Smooth muscle cell (in vitro differentiated cells): ENCODE data around the gene FKBP4. TPM values are rescaled to one million over a fixed set of nuclear protein-coding genes. Genes with fewer than 3 reads are reported as not detected.

ENCODE experiments used
- DNase-seq: peaks from one replicate; lab custom pipeline; 2025; ENCODE audit not compliant: unreplicated experiment; lab: John Stamatoyannopoulos, UW
- H2AFZ ChIP-seq: fragments of 200-600 bp; sonication (generic); 2 replicates; pipeline ENCODE4 v1.6.0; 2016; ENCODE audit warnings: antibody characterized with exemption, low read depth, mild to moderate bottlenecking
- H3F3A ChIP-seq: fragments of 200-600 bp; sonication (generic); 2 replicates; pipeline ENCODE4 v1.6.0; 2017; ENCODE audit warnings: antibody characterized with exemption, low read depth
- H3K27ac ChIP-seq: fragments of 200-600 bp; sonication (generic); 2 replicates; pipeline ENCODE4 v1.5.1; 2016; ENCODE audit warnings: low read depth, mild to moderate bottlenecking
- H3K27me3 ChIP-seq: fragments of 200-600 bp; sonication (generic); 2 replicates; pipeline ENCODE4 v1.6.1; 2016; ENCODE audit warnings: low read depth, mild to moderate bottlenecking
- H3K36me3 ChIP-seq: fragments of 200-600 bp; sonication (generic); 2 replicates; pipeline ENCODE4 v1.5.1; 2016; ENCODE audit warnings: low read depth
- H3K4me1 ChIP-seq: fragments of 200-600 bp; sonication (generic); 2 replicates; pipeline ENCODE4 v1.5.1; 2016; ENCODE audit warnings: low read depth
- H3K4me2 ChIP-seq: fragments of 200-600 bp; sonication (generic); 2 replicates; pipeline ENCODE4 v1.6.0; 2016; ENCODE audit warnings: mild to moderate bottlenecking
- H3K4me3 ChIP-seq: fragments of 200-600 bp; sonication (generic); 2 replicates; pipeline ENCODE4 v1.5.1; 2016; ENCODE audit warnings: mild to moderate bottlenecking
- H3K79me2 ChIP-seq: fragments of 200-600 bp; sonication (generic); 2 replicates; pipeline ENCODE4 v1.6.0; 2016; ENCODE audit warnings: low read depth, mild to moderate bottlenecking
- H3K9ac ChIP-seq: fragments of 200-600 bp; sonication (generic); 2 replicates; pipeline ENCODE4 v1.6.0; 2016; ENCODE audit warnings: low read depth
- H3K9me3 ChIP-seq: fragments of 200-600 bp; sonication (generic); replicated peaks from 2 replicates; pipeline ENCODE4 v1.5.1; 2016; ENCODE audit warnings: low read depth
- H4K20me1 ChIP-seq: fragments of 200-600 bp; sonication (generic); 2 replicates; pipeline ENCODE4 v1.6.0; 2016; ENCODE audit warnings: low read depth
- WGBS: methylation state at CpG from one replicate; pipeline ENCODE4 v1.1.7; 2016; ENCODE audit warnings: low lambda C conversion rate; 5-methylcytosine and 5-hydroxymethylcytosine counted together
- polyA plus RNA-seq: library from polyadenylated mRNA; unstranded; fragments of >200 nt; fragmentation: Nextera tagmentation; extraction: Ambion mirVana; gene quantifications from 2 replicates; pipeline ENCODE4 v1.2.1, GENCODE V29; 2016
- total RNA-seq: library from RNA; depleted of rRNA; stranded (reverse); fragments of >200 nt; gene quantifications from 2 replicates; pipeline ENCODE4 v1.2.3, GENCODE V29; 2014
- TF ChIP-seq, protein P1 (sequence below): fragments of 200-600 bp; sonication (generic); IDR thresholded peaks from 2 replicates; pipeline ENCODE4 v1.5.1; 2017; ENCODE audit warnings: borderline replicate concordance, mild to moderate bottlenecking, antibody characterized with exemption; ENCODE audit not compliant: insufficient read depth, poor library complexity, severe bottlenecking

Gene FKBP4
- total and polyA plus RNA-seq, 2 experiments from 2014 or later, result 19.0 to 32.6 TPM

DNA sequence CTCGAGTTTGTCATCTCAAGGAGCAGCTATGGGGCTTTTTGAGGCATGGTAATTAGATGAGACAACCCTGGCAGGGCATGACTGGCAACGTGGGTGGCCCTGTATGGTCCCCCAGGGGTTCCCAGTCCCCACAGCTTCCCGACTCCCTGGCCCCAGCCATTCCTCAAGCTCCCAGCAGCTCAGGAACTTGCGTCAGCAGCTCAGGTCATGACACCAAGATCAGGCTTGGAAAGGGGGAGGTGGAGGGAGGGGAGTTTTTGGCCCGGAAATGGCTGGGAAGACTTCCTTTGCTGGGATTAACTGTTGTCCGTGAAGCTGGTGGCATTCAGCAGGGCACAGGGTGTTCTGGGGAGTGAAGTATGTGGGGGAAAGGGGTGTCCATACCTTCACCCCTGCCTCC, 50.5 kb downstream of the FKBP4 start:
- 41% methylated on average over 6 of the region's 6 CpGs for WGBS
- Histone ChIP-seq H3K27me3 (no peaks in the 10 kb centered on the region), H2AFZ (no peak overlapping the region), H4K20me1 (no peaks in the 10 kb centered on the region), H3K4me2 (peak overlapping the region; percentile 62), H3F3A (no peaks in the 10 kb centered on the region), H3K79me2 (no peaks in the 10 kb centered on the region), H3K4me3 (no peak overlapping the region), H3K9ac (no peak overlapping the region), H3K36me3 (no peaks in the 10 kb centered on the region), H3K4me1 (peaks cover 10% of the 10 kb centered on the region), H3K9me3 (no peaks in the 10 kb centered on the region), H3K27ac (no peak overlapping the region)
- no peak for DNase-seq
- TF ChIP-seq, protein P1, sequence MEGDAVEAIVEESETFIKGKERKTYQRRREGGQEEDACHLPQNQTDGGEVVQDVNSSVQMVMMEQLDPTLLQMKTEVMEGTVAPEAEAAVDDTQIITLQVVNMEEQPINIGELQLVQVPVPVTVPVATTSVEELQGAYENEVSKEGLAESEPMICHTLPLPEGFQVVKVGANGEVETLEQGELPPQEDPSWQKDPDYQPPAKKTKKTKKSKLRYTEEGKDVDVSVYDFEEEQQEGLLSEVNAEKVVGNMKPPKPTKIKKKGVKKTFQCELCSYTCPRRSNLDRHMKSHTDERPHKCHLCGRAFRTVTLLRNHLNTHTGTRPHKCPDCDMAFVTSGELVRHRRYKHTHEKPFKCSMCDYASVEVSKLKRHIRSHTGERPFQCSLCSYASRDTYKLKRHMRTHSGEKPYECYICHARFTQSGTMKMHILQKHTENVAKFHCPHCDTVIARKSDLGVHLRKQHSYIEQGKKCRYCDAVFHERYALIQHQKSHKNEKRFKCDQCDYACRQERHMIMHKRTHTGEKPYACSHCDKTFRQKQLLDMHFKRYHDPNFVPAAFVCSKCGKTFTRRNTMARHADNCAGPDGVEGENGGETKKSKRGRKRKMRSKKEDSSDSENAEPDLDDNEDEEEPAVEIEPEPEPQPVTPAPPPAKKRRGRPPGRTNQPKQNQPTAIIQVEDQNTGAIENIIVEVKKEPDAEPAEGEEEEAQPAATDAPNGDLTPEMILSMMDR, result no peak

DNA sequence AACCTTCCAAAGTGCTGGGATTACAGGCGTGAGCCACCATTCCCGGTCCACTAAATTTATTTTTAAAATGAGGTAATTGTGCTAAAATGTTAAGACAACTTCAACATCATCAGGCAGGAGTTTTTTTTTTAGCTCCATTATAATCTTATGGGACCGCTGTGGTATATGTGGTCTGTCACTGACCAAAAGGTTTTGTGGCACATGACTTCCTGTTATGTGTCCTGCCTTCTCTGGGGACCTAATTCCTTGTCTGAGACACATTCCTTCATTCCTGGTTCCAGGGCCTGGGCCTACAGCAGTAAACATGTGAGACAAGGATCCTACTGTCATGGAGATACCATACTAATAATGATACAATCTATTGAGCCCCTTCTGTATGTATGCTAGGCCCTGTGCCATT, 57.2 kb downstream of the FKBP4 start:
- Histone ChIP-seq H3K4me3 (no peak overlapping the region), H3K9ac (no peak overlapping the region), H3F3A (no peaks in the 10 kb centered on the region), H3K27ac (no peak overlapping the region), H2AFZ (no peak overlapping the region), H3K9me3 (no peaks in the 10 kb centered on the region), H3K4me1 (no peaks in the 10 kb centered on the region), H3K4me2 (no peak overlapping the region), H3K27me3 (no peaks in the 10 kb centered on the region), H4K20me1 (no peaks in the 10 kb centered on the region), H3K36me3 (no peaks in the 10 kb centered on the region), H3K79me2 (no peaks in the 10 kb centered on the region)
- 94% methylated on average over 3 of the region's 3 CpGs for WGBS
- no peak for DNase-seq
- TF ChIP-seq, protein P1, result no peak

DNA sequence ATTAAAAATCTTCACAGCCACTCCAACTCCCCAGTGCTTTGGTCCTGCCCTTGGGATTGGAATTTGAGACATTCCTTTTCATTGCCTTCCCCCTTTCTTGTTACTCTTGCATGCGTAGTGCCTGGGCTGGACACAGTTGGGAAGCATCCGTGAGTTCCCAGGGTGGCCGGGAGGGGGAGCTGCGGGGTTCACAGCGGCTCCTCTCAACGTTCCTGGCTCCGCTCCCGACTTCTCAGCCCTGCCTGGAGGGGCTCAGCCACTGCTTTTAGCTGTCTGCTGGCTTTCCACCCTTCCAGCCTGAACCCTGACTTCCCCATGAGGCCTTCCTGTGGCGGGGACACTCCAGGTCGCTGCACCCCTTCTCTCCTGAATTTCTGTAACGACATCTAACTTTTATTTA, 58.9 kb downstream of the FKBP4 start:
- 11% methylated on average over 11 of the region's 11 CpGs for WGBS
- peaks cover 4% of the 10 kb centered on the region for H3K4me1 ChIP-seq
- no peaks in the 10 kb centered on the region for H4K20me1 ChIP-seq
- no peaks in the 10 kb centered on the region for H3F3A ChIP-seq
- TF ChIP-seq, protein P1, result peak; percentile 86
- no peaks in the 10 kb centered on the region for H3K79me2 ChIP-seq
- no peak overlapping the region for H2AFZ ChIP-seq
- peak overlapping the region; percentile 68 for H3K4me2 ChIP-seq
- no peak overlapping the region for H3K4me3 ChIP-seq
- no peak overlapping the region for H3K9ac ChIP-seq
- H3K36me3 ChIP-seq, result no peaks in the 10 kb centered on the region
- no peaks in the 10 kb centered on the region for H3K27me3 ChIP-seq
- no peaks in the 10 kb centered on the region for H3K9me3 ChIP-seq
- H3K27ac ChIP-seq, result no peak overlapping the region
- peak; percentile 51 for DNase-seq

Other genes with a start within 250 kb of the FKBP4 start
- 14.3 and 14.6 TPM in 2 replicates for gene ITFG2, start 17.7 kb downstream of the FKBP4 start, total RNA-seq
- 21.5 and 22.3 TPM in 2 replicates for gene ITFG2, start 17.7 kb downstream of the FKBP4 start, polyA plus RNA-seq
- gene NRIP2, start 40.1 kb downstream of the FKBP4 start, total RNA-seq, result 0.04 and 0.54 TPM in 2 replicates
- 0.29 and 1.0 TPM in 2 replicates for gene NRIP2, start 40.1 kb downstream of the FKBP4 start, polyA plus RNA-seq
- not detected in 2 replicates for gene TEX52, start 62.1 kb downstream of the FKBP4 start, total RNA-seq
- 0.14 TPM in 1 of 2 replicates, not detected in the other for gene TEX52, start 62.1 kb downstream of the FKBP4 start, polyA plus RNA-seq
- gene FOXM1, start 82.2 kb downstream of the FKBP4 start, total RNA-seq, result 2.3 and 3.7 TPM in 2 replicates
- 8.1 and 9.6 TPM in 2 replicates for gene FOXM1, start 82.2 kb downstream of the FKBP4 start, polyA plus RNA-seq
- gene RHNO1, start 82.3 kb downstream of the FKBP4 start, total RNA-seq, result 20.5 and 22.6 TPM in 2 replicates
- 23.4 and 29.7 TPM in 2 replicates for gene RHNO1, start 82.3 kb downstream of the FKBP4 start, polyA plus RNA-seq
- gene TULP3, start 95.9 kb downstream of the FKBP4 start, total RNA-seq, result 39.4 and 40.6 TPM in 2 replicates
- 33.7 and 40.0 TPM in 2 replicates for gene TULP3, start 95.9 kb downstream of the FKBP4 start, polyA plus RNA-seq
- gene TEAD4, start 164.4 kb downstream of the FKBP4 start, total RNA-seq, result 12.0 and 14.3 TPM in 2 replicates
- gene TEAD4, start 164.4 kb downstream of the FKBP4 start, polyA plus RNA-seq, result 12.0 and 12.7 TPM in 2 replicates